T-cell (primary cell): ENCODE results near the gene TLR1. TPM values are rescaled to one million over a fixed set of nuclear protein-coding genes. Genes with fewer than 3 reads are reported as not detected.

ENCODE experiments used
- ATAC-seq, 4 experiments: fragments of 200-7000 bp in 3 of 4; fragments of 150-1000 bp in 1 of 4; cut with Tn5 transposase; replicated peaks in 1 of 4; 1 replicate in 3 of 4; 2 replicates in 1 of 4; pipeline ENCODE4 v1.10.0; 2021; ENCODE audit warnings: moderate library complexity in 3 of 4, mild to moderate bottlenecking in 2 of 4, moderate number of reproducible peaks in 1 of 4
- CTCF ChIA-PET, 2 donors: fragments of 300-600 bp; sonication (Branson Sonifier 250); formaldehyde crosslinking; loops; one replicate each; lab custom pipeline; 2022; ENCODE audit warnings: antibody characterized with exemption in 2 of 2; lab: Charles Lee
- POLR2A ChIA-PET, 2 donors: fragments of 300-600 bp; sonication (Branson Sonifier 250); formaldehyde crosslinking; loops; one replicate each; lab custom pipeline; 2022; ENCODE audit warnings: antibody characterized with exemption in 2 of 2; lab: Charles Lee
- DNase-seq, 35 experiments: peaks; one replicate each; pipeline versions ENCODE4 v3.0.0 to v3.0.0-alpha.2; 2013 to 2023
- H3K27ac ChIP-seq: one replicate; pipeline ENCODE4 v1.5.1; 2013; ENCODE audit warnings: low read length
- H3K27me3 ChIP-seq, 2 experiments: replicated peaks in 1 of 2; 1 replicate in 1 of 2; 2 replicates in 1 of 2; pipeline versions ENCODE4 v1.6.1 to v1.7.0; 2013; ENCODE audit warnings: low read length in 1 of 2, mixed read lengths in 1 of 2; ENCODE audit not compliant: control insufficient read depth in 2 of 2, insufficient read depth in 2 of 2; ENCODE audit errors: extremely low read depth in 1 of 2
- H3K36me3 ChIP-seq, 2 donors: 1 replicate in 1 of 2; 2 replicates in 1 of 2; pipeline versions ENCODE4 v1.6.1 to v1.7.0; 2013; ENCODE audit warnings: low read length in 1 of 2; ENCODE audit not compliant: control insufficient read depth in 2 of 2, insufficient read depth in 1 of 2; ENCODE audit errors: extremely low read depth in 1 of 2
- H3K4me1 ChIP-seq, 2 experiments: 1 replicate in 1 of 2; 2 replicates in 1 of 2; pipeline versions ENCODE4 v1.6.1 to v1.7.0; 2013; ENCODE audit warnings: low read length in 2 of 2, mixed read lengths in 1 of 2; ENCODE audit not compliant: insufficient read depth in 2 of 2, control insufficient read depth in 1 of 2; ENCODE audit errors: extremely low read depth in 1 of 2
- H3K4me3 ChIP-seq, 2 donors: 1 replicate in 1 of 2; 2 replicates in 1 of 2; pipeline versions ENCODE4 v1.5.1 to v1.7.0; 2013; ENCODE audit warnings: mild to moderate bottlenecking in 2 of 2, low read length in 1 of 2, moderate library complexity in 1 of 2; ENCODE audit not compliant: control insufficient read depth in 1 of 2; ENCODE audit errors: extremely low read depth in 1 of 2
- H3K9me3 ChIP-seq: 2 replicates; pipeline ENCODE4 v1.7.0; 2013
- H3K27ac Mint-ChIP-seq, 2 donors: one replicate each; pipeline ENCODE4 v1.8.0; 2020 to 2021; ENCODE audit warnings: mild to moderate bottlenecking in 2 of 2, mixed read lengths in 2 of 2
- H3K27me3 Mint-ChIP-seq, 2 donors: one replicate each; pipeline ENCODE4 v1.8.0; 2021 to 2022; ENCODE audit warnings: mixed read lengths in 2 of 2
- H3K36me3 Mint-ChIP-seq: one replicate; pipeline ENCODE4 v1.8.0; 2021; ENCODE audit warnings: mixed read lengths
- H3K4me1 Mint-ChIP-seq, 3 donors: one replicate each; pipeline ENCODE4 v1.8.0; 2020 to 2022; ENCODE audit warnings: mixed read lengths in 3 of 3, mild to moderate bottlenecking in 1 of 3
- H3K4me3 Mint-ChIP-seq, 3 donors: one replicate each; pipeline ENCODE4 v1.8.0; 2020 to 2022; ENCODE audit warnings: mild to moderate bottlenecking in 3 of 3, mixed read lengths in 3 of 3, moderate library complexity in 3 of 3
- H3K9me3 Mint-ChIP-seq, 3 donors: one replicate each; pipeline ENCODE4 v1.8.0; 2020 to 2022; ENCODE audit warnings: mixed read lengths in 3 of 3
- WGBS: methylation state at CpG from one replicate; pipeline ENCODE4 v1.1.5; 2013; ENCODE audit warnings: missing lambda C conversion rate; ENCODE audit not compliant: insufficient coverage; 5-methylcytosine and 5-hydroxymethylcytosine counted together
- total RNA-seq, 35 experiments: library from RNA in 6 of 35; stranded (reverse) in 6 of 35; fragments of 120-200 nt in 1 of 35; gene quantifications; one replicate each; pipeline versions ENCODE4 v1.2.1 to v1.2.4 and lab custom pipeline; 2013 to 2026

TLR1 gene
- total RNA-seq (10 to 100 TPM; 10.4 to 26.0 (median 18.0) TPM), total RNA-seq (lab: John Stamatoyannopoulos, UW) (0.53 to 58.4 (median 19.8) reads per million in 29 experiments)
- 34.5 TPM for total RNA-seq (2013)

DNA sequence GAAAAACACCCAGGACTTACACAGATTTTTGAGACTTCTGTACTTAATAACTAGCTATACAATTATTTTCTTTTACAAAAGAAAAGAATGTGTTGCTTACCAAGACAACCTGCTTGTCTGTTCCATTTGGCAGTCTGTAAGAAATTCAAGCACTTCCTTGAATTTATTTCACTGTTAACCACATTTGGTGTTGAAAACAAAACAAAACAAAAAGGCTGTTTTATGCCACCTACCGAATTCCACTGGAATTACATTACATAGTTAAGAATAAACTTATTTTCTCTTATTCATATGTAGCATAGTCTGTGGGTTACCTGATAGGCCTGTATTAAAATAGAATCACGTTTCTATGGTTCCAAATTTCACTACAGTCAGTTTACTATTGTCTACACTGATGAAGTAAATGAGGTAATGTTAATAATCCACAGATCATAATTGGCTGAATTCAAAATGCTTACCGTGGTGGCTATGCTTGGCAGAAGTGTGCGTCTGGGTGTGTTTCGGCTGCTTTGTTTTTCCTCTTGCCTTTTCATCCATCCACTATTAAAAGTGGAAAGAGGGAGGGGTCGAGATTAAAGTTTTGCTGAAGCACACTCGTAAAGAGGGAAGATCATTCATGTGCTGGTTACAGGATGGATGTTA lies at the start of gene TLR1:
Gene TLR1 (minus strand): TSS at position 138 of the 642 bp plus-strand sequence. CDS start 5,960 bp downstream, outside the sequence.
- H3K27me3 Mint-ChIP-seq = no peaks in the 10 kb centered on the region
- no CpG with 5 or more reads among the region's 7 CpGs for WGBS
- peaks cover 10 to 26% of the 10 kb centered on the region in 2 donors for H3K36me3 ChIP-seq
- peak; percentile 60 to 84 (median 78) for ATAC-seq
- POLR2A ChIA-PET = interaction anchor here (0.9 to 1.0 kb wide), 2 partner anchors 29 to 51 kb away, joined by 3 read pairs; no protein-coding TSS in a partner anchor
- peaks cover 30 to 42% (median 42%) of the 10 kb centered on the region in 3 donors for H3K4me1 Mint-ChIP-seq
- peak within 1 kb of the TSS; percentile 83 to 91 (median 85) for H3K4me3 Mint-ChIP-seq
- peaks cover 17 to 23% of the 10 kb centered on the region in 2 experiments for H3K4me1 ChIP-seq
- DNase-seq = peak in 3 of 35 experiments; percentile 15 to 76 (median 27)
- H3K27ac Mint-ChIP-seq = peak within 1 kb of the TSS; percentile 93 to 97
- peak within 1 kb of the TSS; percentile 75 for H3K27ac ChIP-seq
- peak within 1 kb of the TSS; percentile 58 to 75 for H3K4me3 ChIP-seq
- no peaks in the 10 kb centered on the region for H3K9me3 ChIP-seq
- H3K36me3 Mint-ChIP-seq = peaks cover 34% of the 10 kb centered on the region
- CTCF ChIA-PET = interaction anchor here (0.7 to 3.7 kb wide), 11 partner anchors 8 to 625 kb away, joined by 3 to 43 read pairs (median 4); partner anchors contain the start of gene TLR10 (in 1 of the 2)
- H3K27me3 ChIP-seq = no peaks in the 10 kb centered on the region
- peaks cover 5 to 27% (median 20%) of the 10 kb centered on the region in 3 donors for H3K9me3 Mint-ChIP-seq

DNA sequence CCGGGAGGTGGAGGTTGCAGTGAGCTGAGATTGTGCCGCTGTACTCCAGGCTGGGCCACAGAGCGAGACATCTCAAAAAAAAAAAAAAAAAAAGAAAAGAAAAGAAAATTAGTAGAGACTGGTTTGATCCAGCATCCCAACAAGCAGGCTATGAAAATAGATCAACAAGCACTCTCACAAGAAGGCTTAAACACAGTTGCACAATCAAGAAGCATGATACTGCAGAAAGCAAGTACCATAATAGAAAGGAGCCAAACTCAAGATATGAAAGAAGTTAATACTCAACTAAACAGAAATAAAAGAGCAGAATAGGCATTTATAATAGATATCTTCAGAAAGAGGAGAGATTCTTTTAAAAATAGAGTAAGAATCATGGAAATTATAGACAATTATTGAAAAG lies 41.4 kb upstream of the TLR1 start:
- Histone ChIP-seq H3K27ac (no peak overlapping the region), H3K36me3 (no peaks in the 10 kb centered on the region), H3K27me3 (no peaks in the 10 kb centered on the region), H3K9me3 (no peaks in the 10 kb centered on the region), H3K4me3 (no peak overlapping the region), H3K4me1 (no peaks in the 10 kb centered on the region)
- no CpG with 5 or more reads among the region's 3 CpGs for WGBS
- ATAC-seq (no peak), DNase-seq (no peak)
- H3K27ac Mint-ChIP-seq = no peak overlapping the region
- H3K4me1 Mint-ChIP-seq = peaks cover 0 to 4% (median 3%) of the 10 kb centered on the region in 3 donors
- POLR2A ChIA-PET = interaction anchor here in 1 of 2 donors (0.7 kb wide), 1 partner anchor 11 kb away, joined by 8 read pairs; no protein-coding TSS in a partner anchor
- peaks cover 39% of the 10 kb centered on the region for H3K36me3 Mint-ChIP-seq
- H3K9me3 Mint-ChIP-seq = peaks cover 11 to 20% (median 15%) of the 10 kb centered on the region in 3 donors
- H3K27me3 Mint-ChIP-seq = no peaks in the 10 kb centered on the region
- CTCF ChIA-PET = interaction anchor here (0.6 to 1.1 kb wide), 3 partner anchors 79 to 335 kb away, joined by 6 to 8 read pairs (median 7); no protein-coding TSS in a partner anchor
- no peak overlapping the region for H3K4me3 Mint-ChIP-seq

DNA sequence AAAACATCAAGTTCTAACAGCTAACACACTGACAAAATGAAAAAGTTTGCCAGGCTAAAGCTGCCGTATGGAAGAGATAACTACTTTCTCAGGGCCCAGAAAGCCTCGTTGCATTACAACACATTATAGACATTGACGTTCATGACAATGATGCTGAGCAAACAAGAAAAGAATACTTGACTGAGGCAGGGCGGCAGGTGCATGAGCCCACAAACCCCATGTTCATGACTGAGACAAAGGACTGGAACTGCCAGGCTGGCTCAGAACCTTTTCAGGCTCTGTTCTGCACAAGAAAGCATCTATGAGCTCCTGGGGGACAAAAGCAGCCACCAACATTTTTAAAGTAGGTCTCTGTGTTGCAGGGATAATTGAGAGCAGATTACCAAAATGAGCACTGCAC lies 38.4 kb upstream of the TLR1 start:
- DNase-seq = no peak
- POLR2A ChIA-PET = interaction anchor here in 1 of 2 donors (0.9 kb wide), 1 partner anchor 13 kb away, joined by 3 read pairs; no protein-coding TSS in a partner anchor
- Histone ChIP-seq H3K36me3 (no peaks in the 10 kb centered on the region), H3K27ac (no peak overlapping the region), H3K4me3 (no peak overlapping the region), H3K4me1 (peaks cover 0 to 4% of the 10 kb centered on the region in 2 experiments), H3K9me3 (no peaks in the 10 kb centered on the region), H3K27me3 (no peaks in the 10 kb centered on the region)
- Mint-ChIP-seq H3K9me3 (peaks cover 0 to 6% (median 0%) of the 10 kb centered on the region in 3 donors), H3K27ac (no peak overlapping the region), H3K36me3 (peaks cover 20% of the 10 kb centered on the region), H3K4me1 (peaks cover 10 to 14% (median 12%) of the 10 kb centered on the region in 3 donors), H3K4me3 (no peak overlapping the region), H3K27me3 (no peaks in the 10 kb centered on the region)
- ATAC-seq = no peak
- CTCF ChIA-PET = interaction anchor here (0.5 to 0.6 kb wide), 2 partner anchors 17 to 82 kb away, joined by 4 to 8 read pairs; no protein-coding TSS in a partner anchor
- WGBS = 92% methylated on average over 4 of the region's 4 CpGs

- Mint-ChIP-seq H3K27ac (peak overlapping the region; percentile 50 to 71), H3K4me3 (peak overlapping the region; percentile 0 to 50 (median 17)), H3K4me1 (peaks cover 20 to 27% (median 22%) of the 10 kb centered on the region in 3 donors), H3K9me3 (peaks cover 13 to 16% (median 14%) of the 10 kb centered on the region in 3 donors), H3K27me3 (no peaks in the 10 kb centered on the region), H3K36me3 (peaks cover 23% of the 10 kb centered on the region)
- Histone ChIP-seq H3K36me3 (no peaks in the 10 kb centered on the region), H3K27ac (no peak overlapping the region), H3K4me3 (no peak overlapping the region), H3K9me3 (no peaks in the 10 kb centered on the region), H3K4me1 (peaks cover 0 to 4% of the 10 kb centered on the region in 2 experiments), H3K27me3 (no peaks in the 10 kb centered on the region)
- peak in 1 of 35 experiments; percentile 48 for DNase-seq
- no CpG with 5 or more reads among the region's 2 CpGs for WGBS
- ATAC-seq = peak; percentile 75 to 95 (median 89)
- ChIA-PET CTCF (no interaction called here), POLR2A (no interaction called here)
Observed at GRCh38 chr4:38837849-38838248, 33.3 kb upstream of the TLR1 start.

- peaks cover 23% of the 10 kb centered on the region for H3K36me3 Mint-ChIP-seq
- DNase-seq = no peak
- ATAC-seq = no peak
- peak overlapping the region; percentile 50 to 71 for H3K27ac Mint-ChIP-seq
- Histone ChIP-seq H3K27ac (no peak overlapping the region), H3K9me3 (no peaks in the 10 kb centered on the region), H3K4me3 (no peak overlapping the region), H3K27me3 (no peaks in the 10 kb centered on the region), H3K4me1 (peaks cover 3 to 4% of the 10 kb centered on the region in 2 experiments), H3K36me3 (no peaks in the 10 kb centered on the region)
- CTCF ChIA-PET = no interaction called here
- no peaks in the 10 kb centered on the region for H3K27me3 Mint-ChIP-seq
- peak overlapping the region; percentile 0 to 50 (median 0) for H3K4me3 Mint-ChIP-seq
- peaks cover 20 to 27% (median 22%) of the 10 kb centered on the region in 3 donors for H3K4me1 Mint-ChIP-seq
- POLR2A ChIA-PET = interaction anchor here in 1 of 2 donors (0.7 kb wide), 1 partner anchor 709 kb away, joined by 3 read pairs; no protein-coding TSS in a partner anchor
- H3K9me3 Mint-ChIP-seq = peaks cover 13 to 16% (median 14%) of the 10 kb centered on the region in 3 donors
Observed at GRCh38 chr4:38837334-38837733, 32.7 kb upstream of the TLR1 start.

DNA sequence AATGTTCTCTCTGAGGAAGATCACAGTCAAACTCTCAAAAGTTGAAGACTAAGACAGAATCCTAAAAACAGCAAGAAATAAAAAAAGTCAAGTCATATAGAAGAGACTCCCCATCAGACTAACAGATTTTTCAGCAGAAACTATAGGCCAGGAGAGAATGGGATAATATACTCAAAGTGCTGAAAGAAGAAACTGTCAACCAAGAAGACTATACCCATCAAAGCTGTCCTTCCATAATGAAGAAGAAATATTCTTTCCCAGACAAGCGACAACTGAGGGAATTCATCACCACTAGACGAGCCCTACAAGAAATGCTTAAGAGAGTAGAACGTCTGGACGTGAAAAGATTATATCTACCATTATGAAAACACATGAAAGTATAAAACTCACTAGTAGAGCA lies 30.0 kb upstream of the TLR1 start:
- peaks cover 29% of the 10 kb centered on the region for H3K36me3 Mint-ChIP-seq
- ChIA-PET CTCF (interaction anchor here in 1 of 2 donors (1.7 kb wide), 1 partner anchor 27 kb away, joined by 4 read pairs; no protein-coding TSS in a partner anchor), POLR2A (interaction anchor here in 1 of 2 donors (0.6 kb wide), 1 partner anchor 11 kb away, joined by 8 read pairs; no protein-coding TSS in a partner anchor)
- no CpG with 5 or more reads among the region's 4 CpGs for WGBS
- H3K4me3 Mint-ChIP-seq = no peak overlapping the region
- DNase-seq = no peak
- no peaks in the 10 kb centered on the region for H3K27me3 Mint-ChIP-seq
- peaks cover 20 to 35% (median 22%) of the 10 kb centered on the region in 3 donors for H3K4me1 Mint-ChIP-seq
- Histone ChIP-seq H3K4me1 (peaks cover 3 to 4% of the 10 kb centered on the region in 2 experiments), H3K4me3 (no peak overlapping the region), H3K27ac (no peak overlapping the region), H3K9me3 (no peaks in the 10 kb centered on the region), H3K36me3 (no peaks in the 10 kb centered on the region), H3K27me3 (no peaks in the 10 kb centered on the region)
- peaks cover 13 to 16% (median 14%) of the 10 kb centered on the region in 3 donors for H3K9me3 Mint-ChIP-seq
- no peak overlapping the region for H3K27ac Mint-ChIP-seq
- no peak for ATAC-seq
